ENCODE results near the gene PRKCQ.
"Not testable (repeated sequence)": the region's sequence is repeated elsewhere in the genome, so short reads cannot be mapped to it uniquely, and the experiment has no call there.

PRKCQ gene

GRCh38 chr10:6401558-6402348 is 178.3 kb downstream of the PRKCQ start:
- peak; percentile 49 for DNase-seq

DNA sequence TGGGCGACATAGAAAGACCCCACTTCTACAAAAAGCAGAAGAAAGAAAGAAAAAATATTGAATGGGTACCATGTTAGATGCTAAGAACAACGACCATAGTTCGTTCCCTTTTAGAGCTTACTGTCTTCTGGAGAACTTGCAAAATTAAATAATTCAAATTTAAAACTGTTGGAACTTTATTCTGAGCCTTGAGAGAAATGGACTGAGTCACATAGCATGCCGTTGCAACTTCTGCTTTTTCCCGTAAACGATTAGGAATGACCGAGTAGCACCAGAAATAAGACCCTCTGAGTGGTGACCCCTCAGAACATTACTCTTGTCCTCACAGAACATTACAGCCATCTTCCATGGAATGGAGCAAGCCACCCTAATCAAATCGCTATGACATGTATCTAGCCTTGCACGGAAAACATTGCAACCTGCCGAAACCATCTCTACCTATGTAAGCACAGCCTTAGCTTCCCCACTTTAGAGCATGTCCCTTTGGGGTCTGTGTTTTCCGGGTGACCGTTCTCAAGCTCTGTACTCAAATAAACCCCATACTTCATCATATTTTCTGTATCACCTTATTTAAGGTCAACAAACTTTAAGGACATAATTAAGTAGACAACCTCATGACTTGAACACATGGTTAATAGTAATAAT is 179.1 kb downstream of the PRKCQ start:
- no peak for DNase-seq

DNA sequence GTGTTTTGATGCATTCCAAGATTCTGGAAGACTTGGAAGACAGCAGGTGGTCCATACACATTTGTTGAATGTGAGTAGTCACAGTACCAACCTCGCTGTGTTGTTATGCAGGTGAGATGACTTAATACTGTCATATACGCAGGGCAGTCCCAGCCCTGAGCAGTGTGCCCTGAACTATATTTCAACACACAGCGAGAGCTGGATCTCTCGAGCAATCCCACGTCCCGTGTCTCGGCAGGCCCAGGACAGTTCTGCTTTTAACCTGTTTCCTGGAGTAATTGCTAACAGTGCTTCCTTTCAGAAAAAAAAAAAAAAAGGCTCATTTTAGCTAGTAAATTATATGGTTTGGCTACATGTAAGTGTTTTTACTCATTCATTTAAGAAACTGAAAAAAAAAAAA is 179.7 kb downstream of the PRKCQ start:
- no peak for DNase-seq

DNA sequence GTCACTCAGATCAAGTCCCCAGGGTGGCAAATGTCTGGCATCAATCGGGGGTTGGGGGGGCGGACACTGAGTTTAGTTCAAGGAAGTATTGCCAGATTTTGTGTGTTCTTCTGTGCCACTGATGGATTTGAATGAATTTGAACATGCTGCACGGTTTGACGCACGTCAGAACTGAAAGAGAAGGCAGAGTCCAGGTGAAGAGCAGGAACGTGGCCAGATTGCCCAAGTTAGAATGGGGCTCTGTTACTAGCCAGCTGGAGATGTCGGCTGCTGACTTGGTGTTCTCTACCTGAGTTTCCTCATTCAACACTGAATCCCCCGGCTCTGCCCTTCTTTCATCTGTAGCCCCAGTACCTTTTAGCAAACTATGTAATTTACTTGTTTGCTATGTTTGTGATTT is 180.2 kb downstream of the PRKCQ start:
- DNase-seq = no peak

DNA sequence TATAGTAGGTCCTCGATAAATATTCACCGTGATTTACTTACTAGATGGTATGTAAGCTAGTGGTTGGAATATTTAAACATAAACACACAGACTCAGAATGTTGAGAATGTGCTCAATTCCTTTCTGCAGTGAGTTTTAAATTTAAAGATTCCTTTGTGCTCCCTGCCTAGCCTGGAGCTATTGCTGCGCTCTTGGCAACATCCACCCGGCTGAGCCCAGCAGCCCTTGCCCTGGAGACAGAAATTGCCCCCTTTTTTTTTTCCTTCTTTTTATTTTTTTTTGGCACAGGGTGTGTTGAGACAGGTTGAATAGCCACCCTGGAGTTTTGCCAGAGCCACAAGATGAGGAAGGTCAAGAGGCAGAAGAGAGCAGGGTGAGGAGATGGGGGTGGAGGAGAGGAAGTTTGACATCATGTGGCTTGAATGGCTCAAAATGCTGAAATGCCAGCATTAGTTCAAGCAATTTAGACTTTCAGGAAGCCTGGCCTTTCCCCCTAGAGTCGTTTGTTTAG is 180.8 kb downstream of the PRKCQ start:
- no peak for DNase-seq

DNA sequence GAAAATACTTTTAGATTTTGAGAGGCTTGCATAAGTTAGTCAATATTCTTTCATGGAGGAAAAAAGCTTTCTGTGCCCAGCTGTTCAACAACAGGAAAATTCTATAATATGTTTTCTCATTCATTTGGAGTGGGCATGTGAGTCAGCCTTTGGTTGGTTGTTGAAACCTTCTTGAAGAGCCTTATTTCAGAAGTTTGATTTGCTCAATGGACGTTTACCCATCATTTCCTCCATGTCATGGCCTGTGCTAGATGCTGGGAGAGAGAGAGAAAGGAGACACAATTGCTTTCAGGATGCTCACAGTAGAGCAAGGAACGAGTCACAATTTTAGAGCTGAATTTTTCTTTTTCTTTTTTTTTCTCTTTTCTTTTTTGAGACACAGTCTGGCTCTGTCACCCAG is 181.7 kb downstream of the PRKCQ start:
- DNase-seq = no peak

DNA sequence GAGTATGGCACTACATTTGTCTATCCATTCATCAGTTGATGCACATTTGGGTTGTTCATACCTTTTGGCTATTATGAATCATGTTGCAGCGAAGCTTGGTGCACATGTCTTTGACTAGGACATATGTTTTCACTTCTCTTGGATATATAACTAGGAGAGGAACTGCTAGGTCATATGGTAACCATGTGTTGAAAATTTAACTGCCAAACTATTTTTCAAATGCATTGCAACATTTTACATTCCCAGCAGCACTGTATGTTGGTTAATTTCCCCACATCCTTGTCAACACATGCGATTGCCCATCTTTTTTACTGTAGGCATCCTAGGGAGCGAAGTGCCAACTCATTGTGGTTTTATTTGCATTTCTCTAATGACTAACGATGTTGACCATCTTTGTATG is 183.4 kb downstream of the PRKCQ start:
- no peak for DNase-seq

DNA sequence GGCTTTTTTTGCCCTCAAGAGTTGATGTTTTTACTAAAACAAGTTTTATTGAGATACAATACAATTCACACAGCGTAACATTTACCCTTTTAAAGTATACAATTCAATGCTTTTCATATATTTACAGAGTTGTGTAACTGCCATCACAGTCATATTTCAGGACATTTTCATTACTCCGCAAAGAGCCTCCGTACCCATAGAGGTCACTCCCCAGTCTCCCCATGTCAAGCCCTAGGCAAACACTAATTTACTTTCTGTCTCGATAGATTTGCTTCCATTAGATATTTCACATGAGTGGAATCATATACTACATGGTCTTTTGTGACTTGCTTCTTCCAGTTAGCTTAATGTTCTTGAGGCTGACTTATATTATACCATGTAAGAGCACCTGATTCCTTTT is 183.8 kb downstream of the PRKCQ start:
- no peak for DNase-seq

GRCh38 chr10:6395606-6396005 is 184.5 kb downstream of the PRKCQ start:
- DNase-seq = no peak

DNA sequence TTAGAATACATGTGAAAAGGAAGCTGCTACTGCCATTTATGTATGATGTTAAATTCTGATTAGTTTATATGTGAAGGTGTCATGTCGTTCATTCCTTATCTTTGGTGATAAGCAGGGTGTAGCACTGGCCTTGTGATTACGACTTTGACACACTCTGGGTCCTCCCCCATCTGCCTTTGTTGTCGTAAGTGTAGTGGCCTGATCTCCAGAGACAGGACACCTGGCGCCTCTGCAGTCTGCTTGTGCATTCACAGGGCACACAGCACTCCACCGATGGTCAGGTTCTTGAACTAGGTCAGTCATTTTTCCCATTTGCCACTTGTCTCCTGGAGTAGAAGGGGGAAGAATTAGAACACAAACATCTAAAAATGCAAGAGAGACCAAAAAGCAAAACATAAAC is 186.0 kb downstream of the PRKCQ start:
- no peak for DNase-seq

GRCh38 chr10:6393168-6393567 is 186.9 kb downstream of the PRKCQ start:
- no peak for DNase-seq

- no peak for DNase-seq
Measured at GRCh38 chr10:6390213-6390845, 189.7 kb downstream of the PRKCQ start.

DNA sequence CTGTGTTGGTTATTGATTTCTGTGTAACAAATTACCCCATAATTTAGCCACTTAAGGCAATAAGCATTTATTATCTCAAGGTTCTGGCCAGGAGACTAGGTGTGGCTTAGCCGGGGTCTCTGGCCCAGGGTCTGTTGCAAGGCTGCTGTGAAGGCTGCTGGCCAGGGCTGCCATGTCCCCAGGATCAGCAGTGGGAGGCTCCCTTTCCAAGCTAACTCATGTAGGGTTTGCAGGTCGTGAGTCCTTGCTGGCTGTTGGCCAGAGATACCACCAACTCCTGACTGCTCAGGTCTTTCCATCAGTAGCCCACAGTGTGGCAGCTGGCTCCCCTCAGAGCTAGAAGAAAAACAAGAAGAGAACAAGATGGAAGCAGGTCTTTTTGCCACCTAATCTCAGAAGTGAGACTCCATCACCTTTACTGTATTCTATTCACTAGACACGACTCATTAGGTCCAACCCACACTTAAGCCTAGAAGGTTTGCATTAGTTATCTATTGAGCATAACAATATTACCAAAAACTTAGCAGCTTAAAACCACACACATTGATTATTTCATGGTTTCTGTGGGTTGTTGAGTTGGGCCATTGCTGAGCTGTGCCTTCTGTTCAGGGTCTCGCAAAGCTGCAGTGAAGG is 191.7 kb downstream of the PRKCQ start:
- no peak for DNase-seq

GRCh38 chr10:6386960-6387359 is 193.1 kb downstream of the PRKCQ start:
- no peak for DNase-seq

GRCh38 chr10:6386346-6386745 is 193.7 kb downstream of the PRKCQ start:
- DNase-seq = no peak

DNA sequence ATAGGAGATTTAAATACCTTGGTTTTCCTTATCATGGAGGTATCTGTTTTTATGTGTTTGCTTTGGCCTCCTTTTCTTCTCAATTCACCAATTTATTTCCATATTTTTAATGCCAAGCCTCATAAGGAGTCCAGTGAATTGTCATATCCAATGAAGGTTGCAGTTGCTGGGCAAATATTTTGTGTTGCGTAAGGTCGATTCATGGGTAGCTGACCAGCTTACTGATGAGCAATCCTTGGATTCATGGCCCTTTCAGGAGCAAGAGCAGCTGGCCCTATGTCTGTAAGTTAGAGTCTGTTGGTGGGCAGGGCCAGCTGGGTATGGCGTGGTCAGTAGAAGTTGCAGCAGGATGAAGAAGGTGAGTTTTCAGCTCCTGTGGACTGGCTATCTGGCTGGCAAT is 194.4 kb downstream of the PRKCQ start:
- no peak for DNase-seq

DNA sequence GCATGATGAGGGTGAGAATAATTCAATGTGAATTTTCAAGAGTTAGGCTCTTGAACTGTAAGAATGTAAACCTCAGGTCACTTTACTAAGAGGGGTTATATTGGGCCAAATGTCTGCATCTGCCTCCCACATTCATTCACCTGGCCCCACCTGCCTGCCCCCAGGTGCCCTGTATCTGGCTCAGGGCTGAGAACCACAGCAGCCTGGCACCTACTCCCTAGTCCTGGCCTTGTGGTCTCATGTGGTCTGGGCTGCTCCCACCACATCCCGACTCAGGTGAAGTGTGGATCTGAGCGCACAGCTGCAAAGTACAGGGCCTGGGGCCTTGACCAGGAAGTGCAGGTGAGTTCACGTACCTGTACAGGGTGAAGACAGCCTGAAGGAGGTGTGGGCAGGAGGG is 195.2 kb downstream of the PRKCQ start:
- DNase-seq = no peak

- DNase-seq = no peak
Measured at GRCh38 chr10:6384031-6384430, 196.0 kb downstream of the PRKCQ start.

- no peak for DNase-seq
Measured at GRCh38 chr10:6383096-6383812, 196.8 kb downstream of the PRKCQ start.

DNA sequence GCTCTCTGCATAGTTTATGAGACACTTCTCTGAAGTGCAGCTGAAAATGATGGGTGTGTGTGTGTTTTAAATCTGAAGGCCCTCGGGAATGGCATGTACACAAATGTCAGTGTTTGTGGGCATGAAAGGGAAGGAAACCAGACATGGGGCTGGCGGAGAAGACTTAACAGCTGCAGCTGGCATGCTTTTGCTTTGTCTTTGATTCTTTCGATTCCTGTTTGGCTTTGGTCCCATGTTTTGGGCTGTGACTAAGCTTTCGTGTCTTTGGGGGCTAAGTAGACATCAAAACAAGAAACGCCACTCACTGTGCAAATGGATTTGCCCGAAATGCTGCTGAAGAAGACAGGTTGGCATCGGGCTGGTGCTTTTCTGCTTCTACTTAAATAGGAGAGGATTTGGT is 198.0 kb downstream of the PRKCQ start:
- no peak for DNase-seq

GRCh38 chr10:6380478-6380877 is 199.6 kb downstream of the PRKCQ start:
- not testable (repeated sequence) for DNase-seq

DNA sequence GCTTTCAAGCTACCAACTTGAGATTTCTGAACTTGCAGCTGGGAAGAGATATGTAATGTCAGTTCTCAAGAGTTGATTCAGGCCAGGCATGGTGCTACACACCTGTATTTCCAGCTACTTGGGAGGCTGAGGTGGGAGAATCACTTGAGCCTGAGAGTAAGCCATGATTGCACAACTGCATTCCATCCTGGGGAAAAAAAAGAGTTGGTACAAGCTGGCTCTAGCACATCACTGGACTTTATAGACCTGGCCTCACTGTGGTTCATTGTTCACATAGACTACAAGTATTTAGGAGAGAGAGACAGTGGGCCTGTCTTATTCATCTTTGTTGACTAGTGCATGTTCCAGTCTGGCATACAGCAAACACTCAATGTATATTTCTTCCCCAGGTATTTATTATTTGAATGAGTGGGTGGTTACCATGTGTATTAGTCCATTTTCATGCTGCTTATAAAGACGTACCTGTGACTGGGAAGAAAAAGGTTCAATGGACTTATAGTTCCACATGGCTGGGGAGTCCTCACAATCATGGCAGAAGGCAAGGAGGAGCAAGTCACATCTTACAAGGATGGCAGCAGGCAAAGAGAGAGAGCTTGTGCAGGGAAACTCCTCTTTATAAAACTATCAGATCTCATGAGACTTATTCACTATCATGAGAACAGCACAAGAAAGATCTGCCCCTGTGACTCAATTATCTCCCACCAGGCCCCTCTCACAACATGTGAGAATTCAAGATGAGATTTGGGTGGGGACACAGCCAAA is 200.9 kb downstream of the PRKCQ start:
- no peak for DNase-seq

Data from NCI-H1105 treated with DMSO at 0.1 percent for 48 hours (cell line).